Measurements from ENCODE around the gene TMEM233.
A peak's percentile ranks its signal among the peaks of the same experiment; 100 is the strongest.

The TMEM233 gene

GRCh38 chr12:119664642-119665041 lies 71.1 kb downstream of the TMEM233 start:
- peaks cover 26% of the 10 kb centered on the region for H3K4me1 ChIP-seq (ENCODE audit: insufficient read depth, low read length)
- peaks cover 6% of the 10 kb centered on the region; the same call in 1 of the 2 replicates for H3K36me3 ChIP-seq (ENCODE audit: insufficient read depth, low read length)
- no peak overlapping the region for H2AFZ ChIP-seq (ENCODE audit: low read depth, low read length)
- no peak for ATAC-seq (ENCODE audit: insufficient read depth, low read depth)
- H3K27ac ChIP-seq (ENCODE audit: low read length), result no peak overlapping the region
- H3K4me2 ChIP-seq (ENCODE audit: insufficient read depth, low read length), result no peak overlapping the region
- no peaks in the 10 kb centered on the region for H3K27me3 ChIP-seq (ENCODE audit: insufficient read depth, low read length, poor library complexity)
- H3K9ac ChIP-seq (ENCODE audit: low read depth, low read length), result no peak overlapping the region
- peaks cover 1% of the 10 kb centered on the region; the same call in 1 of the 2 replicates for H4K20me1 ChIP-seq (ENCODE audit: insufficient read depth, low read length)
- peaks cover 17% of the 10 kb centered on the region for H3K79me2 ChIP-seq (ENCODE audit: insufficient read depth, low read length)
- H3K4me3 ChIP-seq (ENCODE audit: low read depth in 1 of 2, low read length in 2 of 2), result no peak overlapping the region
- no peak for DNase-seq
- H3K9me3 ChIP-seq (ENCODE audit: insufficient read depth, low read length, severe bottlenecking), result no peaks in the 10 kb centered on the region
- TF ChIP-seq EZH2 (IDR thresholded peaks at IDR 0.05; ENCODE audit: borderline replicate concordance, low read depth, low read length, severe bottlenecking) (no peak), CTCF (IDR thresholded peaks at IDR 0.05; ENCODE audit: borderline replicate concordance, extremely low read depth, low read length, poor library complexity, severe bottlenecking) (no peak)

GRCh38 chr12:119665164-119665929 lies 71.8 kb downstream of the TMEM233 start:
- no peak overlapping the region for H3K4me3 ChIP-seq (ENCODE audit: low read depth in 1 of 2, low read length in 2 of 2)
- peaks cover 13% of the 10 kb centered on the region for H3K36me3 ChIP-seq (ENCODE audit: insufficient read depth, low read length)
- no peaks in the 10 kb centered on the region for H3K27me3 ChIP-seq (ENCODE audit: insufficient read depth, low read length, poor library complexity)
- no peak overlapping the region for H3K4me2 ChIP-seq (ENCODE audit: insufficient read depth, low read length)
- TF ChIP-seq CTCF (IDR thresholded peaks at IDR 0.05; ENCODE audit: borderline replicate concordance, extremely low read depth, low read length, poor library complexity, severe bottlenecking), result no peak
- TF ChIP-seq EZH2 (IDR thresholded peaks at IDR 0.05; ENCODE audit: borderline replicate concordance, low read depth, low read length, severe bottlenecking), result no peak
- H3K79me2 ChIP-seq (ENCODE audit: insufficient read depth, low read length), result peaks cover 24% of the 10 kb centered on the region
- H3K4me1 ChIP-seq (ENCODE audit: insufficient read depth, low read length), result peaks cover 33% of the 10 kb centered on the region
- H3K27ac ChIP-seq (ENCODE audit: low read length), result no peak overlapping the region
- DNase-seq (no peak), ATAC-seq (ENCODE audit: insufficient read depth, low read depth) (no peak)
- H4K20me1 ChIP-seq (ENCODE audit: insufficient read depth, low read length), result peaks cover 9% of the 10 kb centered on the region; the same call in 1 of the 2 replicates
- H2AFZ ChIP-seq (ENCODE audit: low read depth, low read length), result 0 out of 2 replicates have a peak overlapping the region, but pooled peaks have one; percentile 77
- H3K9me3 ChIP-seq (ENCODE audit: insufficient read depth, low read length, severe bottlenecking), result no peaks in the 10 kb centered on the region
- H3K9ac ChIP-seq (ENCODE audit: low read depth, low read length), result no peak overlapping the region

GRCh38 chr12:119666226-119666795 lies 72.7 kb downstream of the TMEM233 start:
- H3K4me2 ChIP-seq (ENCODE audit: insufficient read depth, low read length), result peak overlapping the region; percentile 58
- H3K9ac ChIP-seq (ENCODE audit: low read depth, low read length), result peak overlapping the region; percentile 94
- TF ChIP-seq EZH2 (IDR thresholded peaks at IDR 0.05; ENCODE audit: borderline replicate concordance, low read depth, low read length, severe bottlenecking), result no peak
- H4K20me1 ChIP-seq (ENCODE audit: insufficient read depth, low read length), result peaks cover 10% of the 10 kb centered on the region; the same call in 1 of the 2 replicates
- peak overlapping the region; percentile 77 for H2AFZ ChIP-seq (ENCODE audit: low read depth, low read length)
- peaks cover 40% of the 10 kb centered on the region for H3K4me1 ChIP-seq (ENCODE audit: insufficient read depth, low read length)
- peak overlapping the region; percentile 95 for H3K27ac ChIP-seq (ENCODE audit: low read length)
- DNase-seq (no peak), ATAC-seq (ENCODE audit: insufficient read depth, low read depth) (no peak)
- no peaks in the 10 kb centered on the region for H3K27me3 ChIP-seq (ENCODE audit: insufficient read depth, low read length, poor library complexity)
- H3K9me3 ChIP-seq (ENCODE audit: insufficient read depth, low read length, severe bottlenecking), result no peaks in the 10 kb centered on the region
- H3K79me2 ChIP-seq (ENCODE audit: insufficient read depth, low read length), result peaks cover 34% of the 10 kb centered on the region
- peak overlapping the region in 1 of 2 experiments; percentile 81; a peak in 2 of 4 replicates for H3K4me3 ChIP-seq (ENCODE audit: low read depth in 1 of 2, low read length in 2 of 2)
- H3K36me3 ChIP-seq (ENCODE audit: insufficient read depth, low read length), result peaks cover 20% of the 10 kb centered on the region

Measured in DND-41 (cell line).